Fibroblast of the conjunctiva (primary cell): ENCODE measurements around the gene CHCHD1.
"Not testable (repeated sequence)": the region's sequence is repeated elsewhere in the genome, so short reads cannot be mapped to it uniquely, and the experiment has no call there.

ENCODE experiments used
- DNase-seq: peaks from one replicate; pipeline ENCODE4 v3.0.0-alpha.2; 2010; ENCODE audit warnings: low read depth

The CHCHD1 gene

DNA sequence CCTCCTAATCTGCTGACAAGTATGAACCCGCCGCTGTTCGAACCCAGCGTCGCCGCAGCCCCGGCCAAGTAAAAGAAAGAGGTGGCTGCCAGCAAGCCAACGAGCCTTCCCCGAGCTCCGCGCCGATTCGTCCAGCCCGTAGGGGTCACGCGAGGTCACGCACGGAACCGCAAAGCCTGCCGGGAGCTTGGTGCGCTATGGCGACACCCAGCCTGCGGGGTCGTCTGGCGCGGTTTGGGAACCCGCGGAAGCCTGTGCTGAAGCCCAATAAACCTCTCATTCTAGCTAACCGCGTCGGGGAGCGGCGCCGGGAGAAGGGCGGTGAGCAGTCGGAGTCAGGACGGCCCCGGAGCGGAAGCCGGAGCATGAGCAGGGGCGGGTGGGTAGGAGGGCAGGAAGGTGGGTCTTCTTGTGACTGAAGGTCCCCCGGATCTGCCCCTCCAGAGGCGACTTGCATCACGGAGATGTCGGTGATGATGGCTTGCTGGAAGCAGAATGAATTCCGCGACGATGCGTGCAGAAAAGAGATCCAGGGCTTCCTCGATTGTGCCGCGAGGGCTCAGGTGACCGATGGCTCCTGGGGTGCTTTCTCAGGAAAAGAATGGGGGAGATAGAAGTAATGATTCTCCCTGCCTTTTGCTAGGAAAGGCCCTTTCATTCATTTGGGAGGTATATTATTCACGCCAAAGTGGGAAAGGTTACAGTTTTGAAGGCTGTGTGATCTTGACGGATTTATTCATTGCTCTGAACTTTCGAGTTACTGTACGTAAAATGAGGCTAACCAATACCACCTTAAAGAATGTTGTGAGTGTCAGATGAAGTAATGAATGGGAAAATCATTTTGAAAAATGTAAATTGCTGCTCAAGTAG is at the start of gene CHCHD1:
Gene CHCHD1, plus strand, starts transcription at position 170 of the 870 bp plus-strand sequence. Its CDS starts 28 bp downstream, at position 198.
- peak; percentile 73 for DNase-seq

- no peak for DNase-seq
These were observed 49.4 kb upstream of the CHCHD1 start for GRCh38 chr10:73732426-73732825.

GRCh38 chr10:73732931-73733623 is 48.8 kb upstream of the CHCHD1 start:
- DNase-seq: no peak

- DNase-seq: no peak
These were observed 47.7 kb upstream of the CHCHD1 start for GRCh38 chr10:73734028-73734720.

DNA sequence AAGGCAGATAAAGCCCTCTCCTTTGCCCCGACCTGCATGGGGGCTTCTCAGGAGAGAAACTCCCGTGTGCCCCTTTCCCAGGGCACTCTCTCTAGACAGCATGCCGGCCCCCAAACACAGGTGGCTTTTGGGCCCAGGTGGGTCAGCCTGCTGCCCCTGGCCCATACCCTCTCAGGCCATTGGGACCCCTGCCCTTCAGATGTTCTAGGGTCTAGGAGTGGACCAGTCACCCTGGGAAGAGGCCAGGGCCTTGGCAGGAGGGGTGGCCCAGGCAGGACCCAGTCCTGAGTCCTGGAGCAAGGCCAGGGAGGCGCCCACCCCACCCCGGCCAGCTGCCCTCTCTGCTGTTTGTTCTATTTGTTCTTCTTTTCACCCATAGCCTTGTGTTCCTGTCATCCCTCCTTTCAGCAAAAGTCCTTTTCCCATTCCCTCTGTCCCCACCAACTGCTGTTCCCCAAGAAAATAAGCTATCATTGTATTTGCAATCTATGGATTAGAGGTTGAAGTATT is 47.0 kb upstream of the CHCHD1 start:
- DNase-seq: no peak

- DNase-seq: not testable (repeated sequence)
These were observed 41.2 kb upstream of the CHCHD1 start for GRCh38 chr10:73740501-73741254.

GRCh38 chr10:73742454-73742734 is 39.5 kb upstream of the CHCHD1 start:
- no peak for DNase-seq

- DNase-seq: no peak
These were observed 38.4 kb upstream of the CHCHD1 start for GRCh38 chr10:73743327-73743904.

- DNase-seq: peak; percentile 94
These were observed 37.8 kb upstream of the CHCHD1 start, which contains the start of gene SEC24C for GRCh38 chr10:73743905-73744663. Gene SEC24C (plus strand): TSS chr10:73744372. CDS start chr10:73746833, 2,461 bp downstream.

DNA sequence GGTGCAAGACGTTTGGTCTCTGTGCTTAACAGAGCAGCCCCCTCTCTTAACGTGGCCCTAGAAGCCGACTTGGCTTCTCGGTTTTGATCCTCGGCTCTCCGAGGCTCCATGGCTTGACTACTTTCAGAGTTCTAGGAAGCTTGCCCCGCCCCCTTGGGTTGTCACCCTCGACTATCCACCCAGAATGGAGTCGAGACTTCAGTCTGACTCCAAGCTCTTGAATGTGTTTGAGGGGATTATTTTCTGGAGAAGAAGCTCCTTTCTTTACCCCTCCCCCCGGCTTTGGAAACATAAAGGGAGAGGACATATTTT is 37.2 kb upstream of the CHCHD1 start:
- DNase-seq: no peak

- no peak for DNase-seq
These were observed 35.1 kb upstream of the CHCHD1 start for GRCh38 chr10:73746721-73747120.

GRCh38 chr10:73750819-73751218 is 31.0 kb upstream of the CHCHD1 start:
- DNase-seq: no peak

DNA sequence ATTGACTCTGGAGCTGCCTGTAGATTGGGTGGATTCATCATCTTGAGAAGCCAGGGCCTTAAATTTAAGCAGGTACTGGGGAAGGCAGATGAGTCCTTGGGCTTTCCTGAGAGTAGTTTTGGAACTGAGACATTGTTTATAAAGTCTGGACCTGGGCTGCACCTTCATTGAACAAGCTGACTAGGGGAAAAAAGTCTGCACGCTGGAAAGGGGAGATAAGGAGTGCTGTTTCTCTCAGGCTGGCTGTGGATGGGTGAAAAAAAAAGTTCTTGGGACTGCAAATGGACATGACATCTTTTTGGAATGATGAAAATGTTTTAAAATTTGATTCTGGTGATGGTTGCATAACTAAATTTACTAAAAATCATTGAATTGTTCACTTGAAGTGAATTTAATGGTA is 25.7 kb upstream of the CHCHD1 start:
- DNase-seq: no peak

DNA sequence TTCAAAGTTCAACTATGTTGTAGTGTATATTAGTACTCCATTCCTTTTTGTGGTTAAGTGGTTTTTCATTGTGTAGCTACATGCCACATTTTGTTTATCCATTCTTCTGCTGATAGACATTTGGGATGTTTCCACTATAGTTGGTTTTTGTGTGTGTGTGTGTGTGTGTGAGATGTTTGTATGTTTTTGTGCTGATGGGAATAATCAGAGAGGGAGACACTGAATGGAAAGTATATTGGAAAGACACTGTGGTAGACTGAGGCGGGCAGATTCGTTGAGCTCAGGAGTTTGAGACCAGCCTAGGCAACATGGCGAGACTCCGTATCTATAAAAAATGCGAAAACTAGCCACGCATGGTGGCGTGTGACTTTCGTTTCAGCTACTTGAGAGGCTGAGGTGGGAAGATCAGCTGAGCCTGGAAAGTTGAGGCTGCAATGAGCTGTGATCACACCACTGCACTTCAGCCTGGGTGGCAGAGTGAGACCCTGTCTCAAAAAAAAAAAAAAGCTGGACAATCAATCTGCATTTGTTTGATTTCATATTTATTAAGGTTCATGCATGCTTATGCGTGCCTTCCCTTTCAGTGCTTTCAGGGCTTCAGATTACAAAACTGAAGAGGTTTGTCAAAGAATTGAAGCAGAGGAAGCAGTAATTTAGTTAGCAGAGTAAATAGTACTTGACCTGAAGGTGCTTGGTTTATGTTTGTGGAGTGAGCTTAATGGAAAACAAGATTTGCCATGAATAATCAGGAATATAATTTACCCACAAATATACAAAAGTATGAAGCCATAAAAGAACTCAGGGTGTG is 22.9 kb upstream of the CHCHD1 start:
- DNase-seq: no peak

DNA sequence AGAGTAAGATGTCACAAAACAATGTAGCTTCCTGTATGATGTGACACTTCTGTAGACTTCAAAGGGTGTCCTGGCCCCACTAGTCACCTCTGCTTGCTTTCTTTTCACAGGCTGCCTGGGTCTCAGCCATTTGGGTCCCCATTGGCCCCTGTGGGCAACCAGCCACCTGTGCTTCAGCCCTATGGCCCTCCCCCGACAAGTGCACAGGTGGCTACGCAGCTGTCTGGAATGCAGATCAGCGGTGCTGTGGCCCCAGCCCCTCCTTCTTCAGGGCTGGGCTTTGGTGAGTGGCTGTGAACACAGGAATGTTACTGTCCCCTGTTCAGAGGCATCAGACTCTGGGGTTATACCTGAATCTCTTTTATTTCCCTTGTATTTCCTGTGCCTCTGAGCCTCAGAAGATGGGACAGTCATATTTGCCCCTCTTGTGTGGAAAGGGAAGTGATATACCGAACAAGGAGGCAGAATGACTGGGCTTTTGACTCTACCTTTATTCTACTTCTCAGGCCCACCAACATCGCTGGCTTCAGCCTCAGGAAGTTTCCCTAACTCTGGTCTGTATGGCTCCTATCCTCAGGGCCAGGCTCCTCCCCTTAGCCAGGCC is 22.2 kb upstream of the CHCHD1 start:
- DNase-seq: no peak

GRCh38 chr10:73761781-73762180 is 20.1 kb upstream of the CHCHD1 start:
- DNase-seq: no peak

GRCh38 chr10:73762915-73763314 is 18.9 kb upstream of the CHCHD1 start:
- no peak for DNase-seq

DNA sequence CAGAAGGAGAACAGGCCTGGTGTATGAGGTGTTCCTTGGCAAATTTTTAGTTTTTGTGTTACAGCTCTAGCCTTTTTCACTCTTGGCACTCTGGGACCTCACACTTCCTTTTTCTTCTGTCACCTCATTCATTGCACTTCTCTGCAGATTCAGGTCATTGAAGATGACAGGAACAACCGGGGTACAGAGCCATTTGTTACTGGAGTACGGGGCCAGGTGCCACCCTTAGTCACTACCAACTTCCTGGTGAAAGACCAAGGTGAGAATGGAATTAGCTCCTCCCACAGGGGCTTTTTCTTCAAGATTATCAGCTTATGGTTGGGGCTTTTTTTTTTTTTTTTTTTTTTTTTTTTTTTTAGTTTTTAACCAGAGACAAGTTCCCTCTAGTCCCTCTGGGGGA is 18.5 kb upstream of the CHCHD1 start:
- DNase-seq: no peak

DNA sequence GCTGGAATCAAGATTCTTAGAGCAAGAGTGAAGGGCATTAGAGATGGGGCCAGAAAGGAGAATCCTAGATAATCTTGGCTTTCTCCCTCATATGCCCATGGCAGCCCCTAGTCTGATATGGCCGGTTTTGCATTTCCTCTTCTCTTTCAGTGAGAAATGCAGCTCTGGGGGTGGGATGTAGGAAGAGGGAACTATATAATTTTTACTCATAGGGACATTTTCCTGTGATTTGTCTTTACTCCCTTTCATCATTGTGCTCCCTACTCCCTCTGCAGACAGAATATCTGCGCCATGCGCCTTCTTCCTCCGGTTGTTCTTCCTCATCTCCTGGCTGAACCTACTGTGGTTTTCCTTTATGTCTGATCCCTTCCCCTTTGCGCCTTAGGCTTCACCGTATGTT is 16.8 kb upstream of the CHCHD1 start:
- no peak for DNase-seq

- DNase-seq: no peak
These were observed 13.0 kb upstream of the CHCHD1 start for GRCh38 chr10:73768881-73769280.
